PC-3 (cell line): Measurements from ENCODE around the gene RAI1. TPM values are rescaled to one million over a fixed set of nuclear protein-coding genes. Genes with fewer than 3 reads are reported as not detected.

Experiments used
- ATAC-seq: fragments of 200-7000 bp; cut with Tn5 transposase; 2 replicates; pipeline ENCODE4 v1.9.1; 2020; ENCODE audit warnings: mild to moderate bottlenecking, moderate library complexity
- BruUV-seq: library from RNA; stranded (reverse); fragments of 400-500 nt; replicated peaks from 2 replicates; lab custom pipeline; 2021; lab: Mats Ljungman, UMichigan
- CTCF ChIA-PET: fragments of 300-600 bp; sonication (Branson Sonifier 250); formaldehyde crosslinking; loops from one replicate; lab custom pipeline; 2022; ENCODE audit warnings: antibody characterized with exemption; lab: Charles Lee
- POLR2A ChIA-PET: fragments of 300-600 bp; sonication (Branson Sonifier 250); formaldehyde crosslinking; loops from one replicate; lab custom pipeline; 2022; ENCODE audit warnings: antibody characterized with exemption; ENCODE audit not compliant: unreplicated experiment; lab: Charles Lee
- DNase-seq: peaks from one replicate; pipeline ENCODE4 v3.0.0-alpha.2; 2015
- H2AFZ ChIP-seq: fragments of 300-600 bp; sonication (generic); 2 replicates; pipeline ENCODE4 v1.6.0; 2016; ENCODE audit warnings: antibody characterized with exemption, low read length
- H3F3A ChIP-seq: fragments of 300-600 bp; sonication (generic); one replicate; pipeline ENCODE4 v1.6.0; 2017; ENCODE audit warnings: antibody characterized with exemption, low read length, control low read depth, mild to moderate bottlenecking; ENCODE audit not compliant: unreplicated experiment
- H3K27ac ChIP-seq: fragments of 300-600 bp; sonication (generic); 2 replicates; pipeline ENCODE4 v1.5.1; 2016; ENCODE audit warnings: mild to moderate bottlenecking, low read length
- H3K27me3 ChIP-seq: fragments of 300-600 bp; sonication (generic); 2 replicates; pipeline ENCODE4 v1.6.1; 2016; ENCODE audit warnings: low read length, mixed read lengths
- H3K36me3 ChIP-seq: fragments of 300-600 bp; sonication (generic); 2 replicates; pipeline ENCODE4 v1.6.1; 2016; ENCODE audit warnings: low read depth, mixed run types, low read length, mixed read lengths
- H3K4me1 ChIP-seq: fragments of 300-600 bp; sonication (generic); 2 replicates; pipeline ENCODE4 v1.5.1; 2016; ENCODE audit warnings: low read length; ENCODE audit not compliant: insufficient read depth
- H3K4me2 ChIP-seq: fragments of 300-600 bp; sonication (generic); 2 replicates; pipeline ENCODE4 v1.6.0; 2016; ENCODE audit warnings: low read length
- H3K4me3 ChIP-seq: fragments of 300-600 bp; sonication (generic); 2 replicates; pipeline ENCODE4 v1.5.1; 2016; ENCODE audit warnings: mild to moderate bottlenecking, low read length, mixed read lengths
- H3K79me2 ChIP-seq: fragments of 300-600 bp; sonication (generic); 2 replicates; pipeline ENCODE4 v1.6.1; 2017; ENCODE audit warnings: low read length, mixed read lengths
- H3K9ac ChIP-seq: fragments of 300-600 bp; sonication (generic); 2 replicates; pipeline ENCODE4 v1.6.0; 2016; ENCODE audit warnings: mild to moderate bottlenecking, low read length
- H3K9me2 ChIP-seq: fragments of 300-600 bp; sonication (generic); replicated peaks from 2 replicates; pipeline ENCODE4 v1.6.1; 2016; ENCODE audit warnings: mixed run types, low read length, mixed read lengths
- H3K9me3 ChIP-seq: fragments of 300-600 bp; sonication (generic); 2 replicates; pipeline ENCODE4 v1.6.1; 2016; ENCODE audit warnings: low read length, mixed read lengths
- H4K20me1 ChIP-seq: fragments of 300-600 bp; sonication (generic); 2 replicates; pipeline ENCODE4 v1.6.1; 2016; ENCODE audit warnings: low read length, mixed read lengths
- EZH2 ChIP-seq: fragments of 300-600 bp; sonication (generic); IDR thresholded peaks from one replicate; pipeline ENCODE4 v1.6.1; 2017; ENCODE audit warnings: antibody characterized with exemption, mild to moderate bottlenecking, low read length; ENCODE audit not compliant: unreplicated experiment
- EZH2phosphoT487 ChIP-seq: fragments of 300-600 bp; sonication (generic); IDR thresholded peaks from 2 replicates; pipeline ENCODE4 v1.6.1; 2018; ENCODE audit warnings: mild to moderate bottlenecking, antibody characterized with exemption, low read length, borderline replicate concordance
- intact Hi-C: fragments of 100-400 bp; cut with micrococcal nuclease; formaldehyde crosslinking; loops from 2 replicates; pipeline ENCODE4 v1.9.0; 2023
- total RNA-seq: library from RNA; depleted of rRNA; stranded (reverse); fragments of >200 nt; gene quantifications from 2 replicates; pipeline ENCODE4 v1.2.3, GENCODE V29; 2014
- TF ChIP-seq, protein P1 (sequence below): fragments of 300-600 bp; sonication (generic); conservative IDR thresholded peaks from 2 replicates; pipeline ENCODE4 v1.5.1; 2017; ENCODE audit warnings: antibody characterized with exemption, low read depth, mild to moderate bottlenecking, low read length

Gene RAI1
- total RNA-seq, 1 experiment from 2014 or later, result 33.0 TPM

DNA sequence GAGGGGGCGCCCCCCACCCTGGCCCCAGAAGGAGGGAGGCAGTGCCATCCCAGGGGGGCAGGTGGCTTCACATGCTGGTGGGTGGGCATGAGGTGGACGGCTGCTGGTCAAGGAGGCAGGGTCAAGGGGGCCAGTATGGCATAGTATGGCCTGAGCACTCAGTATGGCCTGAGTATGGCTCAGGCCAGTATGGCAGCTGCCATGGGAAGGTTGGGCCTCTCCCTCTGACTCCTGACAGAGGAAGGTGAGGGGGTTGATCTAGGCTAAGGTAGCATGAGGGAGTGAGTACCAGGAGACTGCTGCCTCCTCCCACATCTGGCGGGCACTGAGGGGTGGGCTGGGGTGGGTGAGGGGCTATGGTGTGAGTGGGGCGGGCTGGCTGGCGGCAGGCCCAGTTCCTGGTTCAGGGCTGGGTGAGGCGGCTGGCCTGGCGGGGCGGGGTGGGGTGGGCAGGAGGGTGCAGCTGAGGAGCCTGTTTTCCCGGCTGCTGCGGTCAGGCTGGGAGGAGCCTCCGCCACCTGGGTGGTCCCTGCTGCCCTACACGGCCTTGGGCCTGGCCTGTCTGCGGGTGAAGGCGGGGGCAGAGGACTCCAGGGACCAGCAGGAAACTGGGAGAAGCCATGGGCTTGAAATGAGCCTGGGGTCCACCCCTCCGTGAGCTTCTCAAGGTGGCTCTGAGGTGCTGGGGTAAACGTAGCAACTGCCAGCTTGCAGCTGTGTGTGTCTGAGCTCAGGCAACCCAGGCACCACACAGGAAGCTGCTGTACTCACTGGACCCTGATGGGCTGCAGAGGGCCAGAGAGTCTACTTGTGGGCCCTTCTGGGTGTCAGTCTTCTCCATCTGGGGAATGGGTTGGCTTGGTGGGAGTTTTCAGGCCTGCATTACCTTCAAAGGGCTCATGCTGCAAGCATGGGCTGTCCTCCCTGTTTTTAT is 57.0 kb downstream of the RAI1 start:
- Histone ChIP-seq H3K9ac (no peak overlapping the region), H3K4me2 (no peak overlapping the region), H3F3A (no peaks in the 10 kb centered on the region), H3K4me3 (no peak overlapping the region), H3K4me1 (peaks cover 22% of the 10 kb centered on the region), H3K79me2 (peaks cover 87% of the 10 kb centered on the region), H3K27ac (no peak overlapping the region), H2AFZ (no peak overlapping the region), H3K27me3 (no peaks in the 10 kb centered on the region), H3K9me2 (no peaks in the 10 kb centered on the region), H3K9me3 (no peaks in the 10 kb centered on the region), H3K36me3 (no peaks in the 10 kb centered on the region), H4K20me1 (peaks cover 8% of the 10 kb centered on the region; the same call in 1 of the 2 replicates)
- BruUV-seq, result no TSS peak
- POLR2A ChIA-PET, result interaction anchor here (0.5 kb wide), 1 partner anchor 56 kb away, joined by 10 read pairs; no protein-coding TSS in a partner anchor
- DNase-seq (no peak), ATAC-seq (no peak)
- TF ChIP-seq, protein P1, sequence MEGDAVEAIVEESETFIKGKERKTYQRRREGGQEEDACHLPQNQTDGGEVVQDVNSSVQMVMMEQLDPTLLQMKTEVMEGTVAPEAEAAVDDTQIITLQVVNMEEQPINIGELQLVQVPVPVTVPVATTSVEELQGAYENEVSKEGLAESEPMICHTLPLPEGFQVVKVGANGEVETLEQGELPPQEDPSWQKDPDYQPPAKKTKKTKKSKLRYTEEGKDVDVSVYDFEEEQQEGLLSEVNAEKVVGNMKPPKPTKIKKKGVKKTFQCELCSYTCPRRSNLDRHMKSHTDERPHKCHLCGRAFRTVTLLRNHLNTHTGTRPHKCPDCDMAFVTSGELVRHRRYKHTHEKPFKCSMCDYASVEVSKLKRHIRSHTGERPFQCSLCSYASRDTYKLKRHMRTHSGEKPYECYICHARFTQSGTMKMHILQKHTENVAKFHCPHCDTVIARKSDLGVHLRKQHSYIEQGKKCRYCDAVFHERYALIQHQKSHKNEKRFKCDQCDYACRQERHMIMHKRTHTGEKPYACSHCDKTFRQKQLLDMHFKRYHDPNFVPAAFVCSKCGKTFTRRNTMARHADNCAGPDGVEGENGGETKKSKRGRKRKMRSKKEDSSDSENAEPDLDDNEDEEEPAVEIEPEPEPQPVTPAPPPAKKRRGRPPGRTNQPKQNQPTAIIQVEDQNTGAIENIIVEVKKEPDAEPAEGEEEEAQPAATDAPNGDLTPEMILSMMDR, result no peak
- TF ChIP-seq EZH2phosphoT487, result no peak
- CTCF ChIA-PET, result no interaction called here
- intact Hi-C loops, result no loop called here

DNA sequence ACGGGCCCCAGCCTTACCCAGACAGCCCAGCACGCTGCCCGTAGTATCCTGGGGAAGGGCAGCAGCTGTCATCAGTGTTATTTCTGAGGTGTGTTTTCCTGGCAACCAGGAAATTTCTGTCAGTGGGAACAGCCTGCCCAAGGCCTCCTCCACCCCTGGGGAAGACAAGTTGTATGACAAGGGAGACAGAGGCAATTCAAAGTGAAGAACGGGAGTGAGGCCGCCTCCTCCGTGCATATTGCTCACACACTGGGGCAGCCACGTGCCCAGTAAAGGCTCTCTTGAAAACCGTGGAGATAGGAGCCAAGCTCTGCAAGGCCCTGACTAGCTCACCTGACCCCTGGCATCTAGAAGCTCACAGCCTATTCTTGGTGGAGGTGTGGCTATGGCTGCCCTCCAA is 57.6 kb downstream of the RAI1 start:
- no peak overlapping the region for H3K4me2 ChIP-seq
- H4K20me1 ChIP-seq, result peaks cover 9% of the 10 kb centered on the region; the same call in 1 of the 2 replicates
- H3K27ac ChIP-seq, result no peak overlapping the region
- ChIA-PET POLR2A (interaction anchor here (0.5 kb wide), 1 partner anchor 57 kb away, joined by 10 read pairs; no protein-coding TSS in a partner anchor), CTCF (no interaction called here)
- H3K4me3 ChIP-seq, result no peak overlapping the region
- H3F3A ChIP-seq, result no peaks in the 10 kb centered on the region
- no peaks in the 10 kb centered on the region for H3K9me2 ChIP-seq
- H3K36me3 ChIP-seq, result no peaks in the 10 kb centered on the region
- no peaks in the 10 kb centered on the region for H3K27me3 ChIP-seq
- DNase-seq (no peak), ATAC-seq (peak; percentile 11; the same call in 1 of the 2 replicates)
- H3K9ac ChIP-seq, result no peak overlapping the region
- H3K4me1 ChIP-seq, result peaks cover 19% of the 10 kb centered on the region
- H3K9me3 ChIP-seq, result no peaks in the 10 kb centered on the region
- BruUV-seq, result no TSS peak
- H3K79me2 ChIP-seq, result peaks cover 87% of the 10 kb centered on the region
- H2AFZ ChIP-seq, result no peak overlapping the region
- TF ChIP-seq EZH2 (no peak), EZH2phosphoT487 (no peak)
- TF ChIP-seq, protein P1, result no peak
- intact Hi-C loops, result no loop called here
